A673 (cell line): ENCODE measurements around the gene DLG2. TPM values are rescaled to one million over a fixed set of nuclear protein-coding genes. Genes with fewer than 3 reads are reported as not detected.

Source experiments
- BruUV-seq: library from RNA; stranded (reverse); fragments of 400-500 nt; replicated peaks from 2 replicates; lab custom pipeline; 2021; lab: Mats Ljungman, UMichigan
- CTCF ChIA-PET: fragments of 300-600 bp; sonication (Branson Sonifier 250); formaldehyde crosslinking; loops from one replicate; lab custom pipeline; 2022; ENCODE audit warnings: antibody characterized with exemption; lab: Charles Lee
- POLR2A ChIA-PET: fragments of 300-600 bp; sonication (Branson Sonifier 250); formaldehyde crosslinking; loops from one replicate; lab custom pipeline; 2022; ENCODE audit warnings: antibody characterized with exemption; ENCODE audit not compliant: low non-redundant PET; lab: Charles Lee
- DNase-seq: peaks from one replicate; pipeline ENCODE4 v3.0.0-alpha.2; 2015; ENCODE audit warnings: low spot score
- H3K27ac ChIP-seq: fragments of 200-600 bp; sonication (generic); 2 replicates; pipeline ENCODE4 v1.5.1; 2016; ENCODE audit warnings: mixed run types, low read depth, mild to moderate bottlenecking, mixed read lengths, antibody characterized with exemption, low read length; ENCODE audit not compliant: poor library complexity, severe bottlenecking
- H3K27me3 ChIP-seq: fragments of 200-600 bp; sonication (generic); replicated peaks from 2 replicates; pipeline ENCODE4 v1.6.1; 2017; ENCODE audit warnings: mixed run types, low read depth, mild to moderate bottlenecking, mixed read lengths, antibody characterized with exemption, low read length; ENCODE audit not compliant: insufficient read depth, poor library complexity
- H3K36me3 ChIP-seq: fragments of 200-600 bp; sonication (generic); 2 replicates; pipeline ENCODE4 v1.6.1; 2016; ENCODE audit warnings: mixed run types, mild to moderate bottlenecking, mixed read lengths, antibody characterized with exemption, low read length; ENCODE audit not compliant: insufficient read depth, poor library complexity, severe bottlenecking
- H3K4me1 ChIP-seq: fragments of 200-600 bp; sonication (generic); 2 replicates; pipeline ENCODE4 v1.6.1; 2017; ENCODE audit warnings: mixed run types, mild to moderate bottlenecking, mixed read lengths, antibody characterized with exemption, low read length; ENCODE audit not compliant: insufficient read depth, poor library complexity, severe bottlenecking
- H3K4me3 ChIP-seq: fragments of 200-600 bp; sonication (generic); 2 replicates; pipeline ENCODE4 v1.5.1; 2016; ENCODE audit warnings: low read depth, mixed run types, mild to moderate bottlenecking, mixed read lengths, low read length; ENCODE audit not compliant: poor library complexity, severe bottlenecking
- H3K9me3 ChIP-seq: fragments of 200-600 bp; sonication (generic); 2 replicates; pipeline ENCODE4 v1.6.1; 2016; ENCODE audit warnings: mixed run types, low read depth, mild to moderate bottlenecking, mixed read lengths, antibody characterized with exemption, low read length; ENCODE audit not compliant: poor library complexity, severe bottlenecking
- EZH2 ChIP-seq: fragments of 200-600 bp; sonication (generic); IDR thresholded peaks from 2 replicates; pipeline ENCODE4 v1.6.1; 2017; ENCODE audit warnings: borderline replicate concordance, low read depth, mild to moderate bottlenecking, mixed read lengths, antibody characterized with exemption, low read length; ENCODE audit not compliant: poor library complexity, severe bottlenecking
- intact Hi-C: fragments of 100-400 bp; cut with micrococcal nuclease; formaldehyde crosslinking; loops from one replicate; pipeline ENCODE4 v1.10.0; 2022; ENCODE audit not compliant: unreplicated experiment
- total RNA-seq: library from RNA; stranded (reverse); gene quantifications from 2 replicates; pipeline ENCODE4 v1.2.3, GENCODE V29; 2021
- TF ChIP-seq, protein P1 (sequence below): fragments of 300-800, 200-600 bp; sonication (generic); conservative IDR thresholded peaks from 2 replicates; pipeline ENCODE4 v1.5.1; 2017; ENCODE audit warnings: low read depth, mild to moderate bottlenecking, antibody characterized with exemption, low read length, moderate library complexity, mixed read lengths

The DLG2 gene
- total RNA-seq, 1 experiment from 2014 or later, result 277 TPM

GRCh38 chr11:84194696-84195095, 1432.4 kb downstream of the DLG2 start:
- Histone ChIP-seq H3K9me3 (no peaks in the 10 kb centered on the region), H3K4me3 (no peak overlapping the region), H3K4me1 (no peaks in the 10 kb centered on the region), H3K27me3 (peaks cover 13% of the 10 kb centered on the region), H3K36me3 (no peaks in the 10 kb centered on the region), H3K27ac (no peak overlapping the region)
- TF ChIP-seq, protein P1, sequence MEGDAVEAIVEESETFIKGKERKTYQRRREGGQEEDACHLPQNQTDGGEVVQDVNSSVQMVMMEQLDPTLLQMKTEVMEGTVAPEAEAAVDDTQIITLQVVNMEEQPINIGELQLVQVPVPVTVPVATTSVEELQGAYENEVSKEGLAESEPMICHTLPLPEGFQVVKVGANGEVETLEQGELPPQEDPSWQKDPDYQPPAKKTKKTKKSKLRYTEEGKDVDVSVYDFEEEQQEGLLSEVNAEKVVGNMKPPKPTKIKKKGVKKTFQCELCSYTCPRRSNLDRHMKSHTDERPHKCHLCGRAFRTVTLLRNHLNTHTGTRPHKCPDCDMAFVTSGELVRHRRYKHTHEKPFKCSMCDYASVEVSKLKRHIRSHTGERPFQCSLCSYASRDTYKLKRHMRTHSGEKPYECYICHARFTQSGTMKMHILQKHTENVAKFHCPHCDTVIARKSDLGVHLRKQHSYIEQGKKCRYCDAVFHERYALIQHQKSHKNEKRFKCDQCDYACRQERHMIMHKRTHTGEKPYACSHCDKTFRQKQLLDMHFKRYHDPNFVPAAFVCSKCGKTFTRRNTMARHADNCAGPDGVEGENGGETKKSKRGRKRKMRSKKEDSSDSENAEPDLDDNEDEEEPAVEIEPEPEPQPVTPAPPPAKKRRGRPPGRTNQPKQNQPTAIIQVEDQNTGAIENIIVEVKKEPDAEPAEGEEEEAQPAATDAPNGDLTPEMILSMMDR, result no peak
- no peak for TF ChIP-seq EZH2
- CTCF ChIA-PET, result no interaction called here
- no TSS peak for BruUV-seq
- intact Hi-C loops, result no loop called here
- no peak for DNase-seq
- POLR2A ChIA-PET, result no interaction called here

DNA sequence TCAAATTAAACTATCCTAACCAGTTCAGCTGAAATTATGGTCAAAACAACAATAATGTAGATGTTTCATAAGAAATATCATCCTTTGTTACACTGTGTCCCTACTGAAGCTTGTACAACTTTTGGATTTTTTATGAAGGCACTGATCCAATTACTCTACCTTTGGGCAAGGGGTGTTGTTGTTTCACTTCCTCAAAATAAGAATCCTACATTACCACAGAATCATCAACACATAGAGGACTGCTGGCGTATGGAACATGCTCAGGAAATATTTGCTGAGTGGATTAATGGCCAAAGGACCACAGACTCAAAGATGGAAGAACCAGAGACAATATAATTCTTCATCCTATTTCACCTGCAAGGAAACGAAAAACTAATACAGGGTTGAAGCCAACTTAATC, 1433.4 kb downstream of the DLG2 start:
- Histone ChIP-seq H3K27ac (no peak overlapping the region), H3K4me1 (no peaks in the 10 kb centered on the region), H3K9me3 (no peaks in the 10 kb centered on the region), H3K27me3 (peaks cover 4% of the 10 kb centered on the region), H3K4me3 (no peak overlapping the region), H3K36me3 (no peaks in the 10 kb centered on the region)
- no TSS peak for BruUV-seq
- ChIA-PET CTCF (no interaction called here), POLR2A (no interaction called here)
- intact Hi-C loops, result no loop called here
- no peak for TF ChIP-seq EZH2
- TF ChIP-seq, protein P1, result no peak
- DNase-seq, result no peak

DNA sequence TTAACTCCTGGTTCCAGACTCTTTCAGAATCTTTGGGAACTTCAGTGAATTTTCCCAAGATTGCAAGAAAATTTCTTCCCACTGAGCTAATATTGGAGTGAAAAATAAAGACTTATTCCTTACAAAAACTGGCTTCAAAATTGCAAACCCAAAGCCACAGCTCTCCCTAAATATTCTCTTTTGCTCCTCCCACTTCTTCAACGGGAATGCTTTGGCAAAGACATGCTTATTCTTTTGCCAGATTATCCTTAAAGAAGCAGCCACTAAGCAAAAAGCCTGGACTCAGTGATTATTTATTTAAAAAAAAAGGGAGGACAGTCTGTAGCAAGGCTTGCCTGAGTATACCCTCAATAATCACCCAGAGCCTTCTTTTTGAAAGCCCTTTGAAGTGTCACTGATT, 1438.6 kb downstream of the DLG2 start:
- ChIA-PET CTCF (no interaction called here), POLR2A (no interaction called here)
- DNase-seq, result no peak
- intact Hi-C loops, result no loop called here
- no peak overlapping the region for H3K27ac ChIP-seq
- H3K4me3 ChIP-seq, result no peak overlapping the region
- H3K27me3 ChIP-seq, result no peaks in the 10 kb centered on the region
- H3K36me3 ChIP-seq, result no peaks in the 10 kb centered on the region
- no peaks in the 10 kb centered on the region for H3K4me1 ChIP-seq
- BruUV-seq, result no TSS peak
- TF ChIP-seq, protein P1, result no peak
- TF ChIP-seq EZH2, result no peak
- no peaks in the 10 kb centered on the region for H3K9me3 ChIP-seq
